Astrocyte (in vitro differentiated cells and primary cell): ENCODE data around the gene PDSS2.

Source experiments
- CTCF ChIP-seq: IDR thresholded peaks from 2 replicates; pipeline ENCODE4 v1.5.1; 2011; ENCODE audit warnings: low read depth, mild to moderate bottlenecking, inconsistent platforms, low read length, moderate library complexity; ENCODE audit not compliant: insufficient read depth
- EZH2 ChIP-seq: IDR thresholded peaks from 2 replicates; pipeline ENCODE4 v1.6.1; 2012; ENCODE audit warnings: mild to moderate bottlenecking, low read length, inconsistent platforms; ENCODE audit not compliant: insufficient read depth

GRCh38 chr6:107333491-107333890 is 125.9 kb downstream of the PDSS2 start:
- no peak for TF ChIP-seq CTCF
- TF ChIP-seq EZH2, result no peak
